HEK293 (cell line): ENCODE measurements around the gene ZCCHC10.

Experiments
- CTCF ChIA-PET: fragments of 350-600 bp; formaldehyde crosslinking; extraction: SDS; loops from one replicate; lab custom pipeline; 2021; ENCODE audit warnings: antibody characterized with exemption; lab: Yijun Ruan, JAX
- POLR2A ChIA-PET: fragments of 300-600 bp; formaldehyde crosslinking; extraction: SDS; loops from one replicate; lab custom pipeline; 2020; ENCODE audit warnings: antibody characterized with exemption, inconsistent platforms; lab: Yijun Ruan, JAX
- H3K27ac ChIP-seq: fragments of 200-500 bp; sonication (Bioruptor generic); 2 replicates; pipeline ENCODE4 v1.5.1; 2014; ENCODE audit warnings: low read depth, low read length, control low read depth, inconsistent platforms; ENCODE audit errors: extremely low read depth
- H3K36me3 ChIP-seq, 2 experiments: fragments of 200-500 bp in 1 of 2; sonication (Bioruptor generic) in 1 of 2; 1 replicate in 1 of 2; 2 replicates in 1 of 2; pipeline ENCODE4 v1.5.1; 2014 to 2017; ENCODE audit warnings: inconsistent platforms in 2 of 2, low read length in 2 of 2; ENCODE audit not compliant: control insufficient read depth in 2 of 2, insufficient read depth in 1 of 2
- H3K4me1 ChIP-seq: fragments of 200-500 bp; sonication (Bioruptor generic); 2 replicates; pipeline ENCODE4 v1.5.1; 2014; ENCODE audit warnings: mild to moderate bottlenecking, low read length, inconsistent platforms; ENCODE audit not compliant: control insufficient read depth, insufficient read depth
- H3K4me3 ChIP-seq: 2 replicates; pipeline ENCODE4 v1.5.1; 2011; ENCODE audit warnings: low read depth, mild to moderate bottlenecking, control low read depth, low read length, moderate library complexity
- H3K9me3 ChIP-seq: fragments of 200-500 bp; sonication (Bioruptor generic); 2 replicates; pipeline ENCODE4 v1.5.1; 2014; ENCODE audit warnings: low read depth, low read length, inconsistent platforms; ENCODE audit not compliant: control insufficient read depth, insufficient read depth
- EGR2 ChIP-seq: fragments of 450-650 bp; formaldehyde crosslinking; IDR thresholded peaks from 2 replicates; pipeline ENCODE4 v1.5.1; 2016; ENCODE audit warnings: low read depth, missing biosample characterization, missing genetic modification characterization
- GLI4 ChIP-seq: fragments of 450-650 bp; formaldehyde crosslinking; IDR thresholded peaks from 2 replicates; pipeline ENCODE4 v1.5.1; 2016; ENCODE audit warnings: missing biosample characterization, missing genetic modification characterization
- OVOL3 ChIP-seq: fragments of 450-650 bp; formaldehyde crosslinking; IDR thresholded peaks from 2 replicates; pipeline ENCODE4 v1.5.1; 2016; ENCODE audit warnings: missing biosample characterization, missing genetic modification characterization
- ZNF362 ChIP-seq: fragments of 450-650 bp; formaldehyde crosslinking; IDR thresholded peaks from 2 replicates; pipeline ENCODE4 v1.5.1; 2016; ENCODE audit warnings: missing biosample characterization, missing genetic modification characterization
- ZNF664 ChIP-seq: fragments of 450-650 bp; formaldehyde crosslinking; IDR thresholded peaks from 2 replicates; pipeline ENCODE4 v1.5.1; 2016; ENCODE audit warnings: missing biosample characterization, missing genetic modification characterization
- TF ChIP-seq, protein P1 (sequence below): fragments of 450-650 bp; formaldehyde crosslinking; IDR thresholded peaks from 2 replicates; pipeline ENCODE4 v1.5.1; 2016; ENCODE audit warnings: missing biosample characterization, missing genetic modification characterization
- TF ChIP-seq, protein P2 (sequence below): fragments of 450-650 bp; formaldehyde crosslinking; IDR thresholded peaks from 2 replicates; pipeline ENCODE4 v1.5.1; 2017; ENCODE audit warnings: missing biosample characterization, missing genetic modification characterization
- TF ChIP-seq, protein P3 (sequence below): fragments of 450-650 bp; formaldehyde crosslinking; IDR thresholded peaks from 2 replicates; pipeline ENCODE4 v1.5.1; 2016; ENCODE audit warnings: missing biosample characterization, missing genetic modification characterization
- TF ChIP-seq, protein P4 (sequence below): sonication (generic); formaldehyde crosslinking; IDR thresholded peaks from 2 replicates; pipeline ENCODE4 v1.8.1; 2022; ENCODE audit warnings: mild to moderate bottlenecking, moderate library complexity, missing genetic modification reagents
- TF ChIP-seq, protein P5 (sequence below): fragments of 450-650 bp; formaldehyde crosslinking; conservative IDR thresholded peaks from 2 replicates; pipeline ENCODE4 v1.5.1; 2016; ENCODE audit warnings: low read depth, missing biosample characterization, missing genetic modification characterization

ZCCHC10 gene

GRCh38 chr5:133056891-133057290, 30.5 kb upstream of the ZCCHC10 start:
- CTCF ChIA-PET, result interaction anchor here (0.8 kb wide), 1 partner anchor 14 kb away, joined by 5 read pairs; no protein-coding TSS in a partner anchor
- no peak overlapping the region for H3K27ac ChIP-seq
- TF ChIP-seq, protein P1, sequence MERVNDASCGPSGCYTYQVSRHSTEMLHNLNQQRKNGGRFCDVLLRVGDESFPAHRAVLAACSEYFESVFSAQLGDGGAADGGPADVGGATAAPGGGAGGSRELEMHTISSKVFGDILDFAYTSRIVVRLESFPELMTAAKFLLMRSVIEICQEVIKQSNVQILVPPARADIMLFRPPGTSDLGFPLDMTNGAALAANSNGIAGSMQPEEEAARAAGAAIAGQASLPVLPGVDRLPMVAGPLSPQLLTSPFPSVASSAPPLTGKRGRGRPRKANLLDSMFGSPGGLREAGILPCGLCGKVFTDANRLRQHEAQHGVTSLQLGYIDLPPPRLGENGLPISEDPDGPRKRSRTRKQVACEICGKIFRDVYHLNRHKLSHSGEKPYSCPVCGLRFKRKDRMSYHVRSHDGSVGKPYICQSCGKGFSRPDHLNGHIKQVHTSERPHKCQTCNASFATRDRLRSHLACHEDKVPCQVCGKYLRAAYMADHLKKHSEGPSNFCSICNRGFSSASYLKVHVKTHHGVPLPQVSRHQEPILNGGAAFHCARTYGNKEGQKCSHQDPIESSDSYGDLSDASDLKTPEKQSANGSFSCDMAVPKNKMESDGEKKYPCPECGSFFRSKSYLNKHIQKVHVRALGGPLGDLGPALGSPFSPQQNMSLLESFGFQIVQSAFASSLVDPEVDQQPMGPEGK (tag by site-specific recombination), result no peak
- H3K9me3 ChIP-seq, result no peaks in the 10 kb centered on the region
- no peak overlapping the region for H3K4me3 ChIP-seq
- H3K4me1 ChIP-seq, result peaks cover under 1% of the 10 kb centered on the region; the same call in 1 of the 2 replicates
- POLR2A ChIA-PET, result interaction anchor here (0.7 kb wide), 1 partner anchor 54 kb away, joined by 3 read pairs; no protein-coding TSS in a partner anchor
- no peaks in the 10 kb centered on the region; a peak in 1 of 3 replicates for H3K36me3 ChIP-seq

DNA sequence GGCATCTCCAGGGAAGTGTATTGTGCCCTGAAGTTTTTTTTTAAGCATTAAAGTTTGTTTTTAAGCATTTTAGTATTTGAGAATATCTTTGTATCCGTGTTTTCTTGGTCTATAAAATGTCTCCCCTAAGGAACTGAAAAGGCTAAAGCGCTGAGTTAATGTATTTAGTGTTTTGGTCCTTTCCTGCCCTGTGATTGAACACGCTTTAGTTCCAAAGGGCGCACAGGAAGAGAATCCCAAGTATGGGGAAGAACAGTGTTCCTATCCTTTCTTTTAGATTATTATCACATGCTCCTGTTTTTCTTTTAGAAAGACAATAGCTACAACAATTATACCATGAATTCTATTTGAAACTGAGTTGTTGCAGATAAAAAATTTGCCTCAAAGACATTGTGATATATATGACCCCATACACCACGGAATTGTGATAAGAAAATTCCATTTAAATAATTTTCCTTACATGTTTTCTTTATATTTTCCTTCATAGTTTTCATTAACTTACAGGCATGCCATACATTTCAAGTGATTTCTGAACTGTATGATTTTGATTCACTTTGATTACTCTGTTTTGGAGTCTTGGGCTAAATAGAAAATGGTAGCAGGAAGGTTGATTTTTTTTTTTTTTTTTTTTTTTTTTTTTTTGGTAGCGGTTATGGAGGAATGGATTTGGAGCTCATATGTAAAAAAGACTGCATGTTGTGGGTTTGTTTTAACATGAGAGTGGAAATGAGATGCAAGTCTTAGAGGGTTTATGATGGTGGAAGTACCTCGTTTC, 28.5 kb upstream of the ZCCHC10 start:
- H3K4me3 ChIP-seq, result no peak overlapping the region
- ChIA-PET POLR2A (no interaction called here), CTCF (no interaction called here)
- H3K9me3 ChIP-seq, result no peaks in the 10 kb centered on the region
- no peak overlapping the region for H3K27ac ChIP-seq
- peak; percentile 98 for TF ChIP-seq ZNF362 (tag by site-specific recombination)
- no peak for TF ChIP-seq ZNF664
- TF ChIP-seq, protein P2, sequence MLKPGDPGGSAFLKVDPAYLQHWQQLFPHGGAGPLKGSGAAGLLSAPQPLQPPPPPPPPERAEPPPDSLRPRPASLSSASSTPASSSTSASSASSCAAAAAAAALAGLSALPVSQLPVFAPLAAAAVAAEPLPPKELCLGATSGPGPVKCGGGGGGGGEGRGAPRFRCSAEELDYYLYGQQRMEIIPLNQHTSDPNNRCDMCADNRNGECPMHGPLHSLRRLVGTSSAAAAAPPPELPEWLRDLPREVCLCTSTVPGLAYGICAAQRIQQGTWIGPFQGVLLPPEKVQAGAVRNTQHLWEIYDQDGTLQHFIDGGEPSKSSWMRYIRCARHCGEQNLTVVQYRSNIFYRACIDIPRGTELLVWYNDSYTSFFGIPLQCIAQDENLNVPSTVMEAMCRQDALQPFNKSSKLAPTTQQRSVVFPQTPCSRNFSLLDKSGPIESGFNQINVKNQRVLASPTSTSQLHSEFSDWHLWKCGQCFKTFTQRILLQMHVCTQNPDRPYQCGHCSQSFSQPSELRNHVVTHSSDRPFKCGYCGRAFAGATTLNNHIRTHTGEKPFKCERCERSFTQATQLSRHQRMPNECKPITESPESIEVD (tag by site-specific recombination), result 0 out of 2 replicates have a peak, but pooled peaks have one; percentile 15
- no peaks in the 10 kb centered on the region for H3K36me3 ChIP-seq
- H3K4me1 ChIP-seq, result peaks cover 11% of the 10 kb centered on the region

DNA sequence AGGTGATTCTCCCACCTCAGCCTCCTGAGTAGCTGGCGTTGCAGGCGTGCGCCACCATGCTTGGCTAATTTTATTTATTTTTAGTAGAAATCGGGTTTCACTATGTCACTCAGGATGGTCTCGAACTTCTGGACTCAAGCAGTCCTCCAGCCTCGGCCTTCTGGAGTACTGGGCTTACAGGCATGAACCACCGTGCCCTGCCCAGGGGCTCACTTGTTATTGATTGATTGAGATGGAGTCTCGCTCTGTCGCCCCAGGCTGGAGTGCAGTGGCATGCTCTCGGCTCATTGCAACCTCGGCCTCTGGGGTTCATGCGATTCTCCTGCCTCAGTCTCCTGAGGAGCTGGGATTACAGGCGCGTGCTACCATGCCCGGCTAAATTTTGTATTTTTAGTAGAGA, 27.1 kb upstream of the ZCCHC10 start:
- H3K27ac ChIP-seq, result no peak overlapping the region
- CTCF ChIA-PET, result no interaction called here
- TF ChIP-seq OVOL3 (tag by site-specific recombination) (no peak), EGR2 (tag by site-specific recombination) (no peak), GLI4 (tag by site-specific recombination) (no peak)
- TF ChIP-seq, protein P3, sequence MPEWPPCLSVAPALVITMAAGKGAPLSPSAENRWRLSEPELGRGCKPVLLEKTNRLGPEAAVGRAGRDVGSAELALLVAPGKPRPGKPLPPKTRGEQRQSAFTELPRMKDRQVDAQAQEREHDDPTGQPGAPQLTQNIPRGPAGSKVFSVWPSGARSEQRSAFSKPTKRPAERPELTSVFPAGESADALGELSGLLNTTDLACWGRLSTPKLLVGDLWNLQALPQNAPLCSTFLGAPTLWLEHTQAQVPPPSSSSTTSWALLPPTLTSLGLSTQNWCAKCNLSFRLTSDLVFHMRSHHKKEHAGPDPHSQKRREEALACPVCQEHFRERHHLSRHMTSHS, result no peak
- TF ChIP-seq, protein P4, sequence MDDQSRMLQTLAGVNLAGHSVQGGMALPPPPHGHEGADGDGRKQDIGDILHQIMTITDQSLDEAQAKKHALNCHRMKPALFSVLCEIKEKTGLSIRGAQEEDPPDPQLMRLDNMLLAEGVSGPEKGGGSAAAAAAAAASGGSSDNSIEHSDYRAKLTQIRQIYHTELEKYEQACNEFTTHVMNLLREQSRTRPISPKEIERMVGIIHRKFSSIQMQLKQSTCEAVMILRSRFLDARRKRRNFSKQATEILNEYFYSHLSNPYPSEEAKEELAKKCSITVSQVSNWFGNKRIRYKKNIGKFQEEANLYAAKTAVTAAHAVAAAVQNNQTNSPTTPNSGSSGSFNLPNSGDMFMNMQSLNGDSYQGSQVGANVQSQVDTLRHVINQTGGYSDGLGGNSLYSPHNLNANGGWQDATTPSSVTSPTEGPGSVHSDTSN (CRISPR knock-in tag), result no peak
- TF ChIP-seq, protein P5, sequence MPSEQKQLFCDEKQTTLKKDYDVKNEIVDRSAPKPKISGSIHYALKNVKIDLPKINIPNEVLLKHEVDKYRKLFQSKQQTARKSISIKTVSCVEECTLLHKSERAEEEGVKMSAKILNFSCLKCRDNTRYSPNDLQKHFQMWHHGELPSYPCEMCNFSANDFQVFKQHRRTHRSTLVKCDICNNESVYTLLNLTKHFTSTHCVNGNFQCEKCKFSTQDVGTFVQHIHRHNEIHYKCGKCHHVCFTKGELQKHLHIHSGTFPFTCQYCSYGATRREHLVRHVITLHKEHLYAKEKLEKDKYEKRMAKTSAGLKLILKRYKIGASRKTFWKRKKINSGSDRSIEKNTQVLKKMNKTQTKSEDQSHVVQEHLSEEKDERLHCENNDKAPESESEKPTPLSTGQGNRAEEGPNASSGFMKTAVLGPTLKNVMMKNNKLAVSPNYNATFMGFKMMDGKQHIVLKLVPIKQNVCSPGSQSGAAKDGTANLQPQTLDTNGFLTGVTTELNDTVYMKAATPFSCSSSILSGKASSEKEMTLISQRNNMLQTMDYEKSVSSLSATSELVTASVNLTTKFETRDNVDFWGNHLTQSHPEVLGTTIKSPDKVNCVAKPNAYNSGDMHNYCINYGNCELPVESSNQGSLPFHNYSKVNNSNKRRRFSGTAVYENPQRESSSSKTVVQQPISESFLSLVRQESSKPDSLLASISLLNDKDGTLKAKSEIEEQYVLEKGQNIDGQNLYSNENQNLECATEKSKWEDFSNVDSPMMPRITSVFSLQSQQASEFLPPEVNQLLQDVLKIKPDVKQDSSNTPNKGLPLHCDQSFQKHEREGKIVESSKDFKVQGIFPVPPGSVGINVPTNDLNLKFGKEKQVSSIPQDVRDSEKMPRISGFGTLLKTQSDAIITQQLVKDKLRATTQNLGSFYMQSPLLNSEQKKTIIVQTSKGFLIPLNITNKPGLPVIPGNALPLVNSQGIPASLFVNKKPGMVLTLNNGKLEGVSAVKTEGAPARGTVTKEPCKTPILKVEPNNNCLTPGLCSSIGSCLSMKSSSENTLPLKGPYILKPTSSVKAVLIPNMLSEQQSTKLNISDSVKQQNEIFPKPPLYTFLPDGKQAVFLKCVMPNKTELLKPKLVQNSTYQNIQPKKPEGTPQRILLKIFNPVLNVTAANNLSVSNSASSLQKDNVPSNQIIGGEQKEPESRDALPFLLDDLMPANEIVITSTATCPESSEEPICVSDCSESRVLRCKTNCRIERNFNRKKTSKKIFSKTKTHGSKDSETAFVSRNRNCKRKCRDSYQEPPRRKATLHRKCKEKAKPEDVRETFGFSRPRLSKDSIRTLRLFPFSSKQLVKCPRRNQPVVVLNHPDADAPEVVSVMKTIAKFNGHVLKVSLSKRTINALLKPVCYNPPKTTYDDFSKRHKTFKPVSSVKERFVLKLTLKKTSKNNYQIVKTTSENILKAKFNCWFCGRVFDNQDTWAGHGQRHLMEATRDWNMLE, result no peak
- TF ChIP-seq, all 188 proteins: peak for 0
- Histone ChIP-seq H3K36me3 (no peaks in the 10 kb centered on the region), H3K9me3 (no peaks in the 10 kb centered on the region), H3K4me1 (peaks cover 19% of the 10 kb centered on the region), H3K4me3 (peak overlapping the region; percentile 94)
- POLR2A ChIA-PET, result no interaction called here
